Stimulated activated effector memory CD8-positive, alpha-beta T cell treated with anti-CD3 and anti-CD28 coated beads, Interleukin-12 subunit alpha, Interleukin-12 subunit beta, amount 100 ng/mL, for 72 hours (primary cell): ENCODE measurements around the gene ZNF169.
A peak's percentile ranks its signal among the peaks of the same experiment; 100 is the strongest.
"Not testable (repeated sequence)": the region's sequence is repeated elsewhere in the genome, so short reads cannot be mapped to it uniquely, and the experiment has no call there.

Experiments
- ATAC-seq: fragments of 150-1000 bp; cut with Tn5 transposase; 2 replicates; pipeline ENCODE4 v1.10.0; 2021
- DNase-seq, 2 donors: peaks; one replicate each; pipeline ENCODE4 v3.0.0; 2021 to 2022; ENCODE audit warnings: low spot score in 2 of 2
- H3K27ac Mint-ChIP-seq: one replicate; pipeline ENCODE4 v1.8.0; 2022; ENCODE audit warnings: mild to moderate bottlenecking, mixed read lengths
- H3K36me3 Mint-ChIP-seq: one replicate; pipeline ENCODE4 v1.8.0; 2022; ENCODE audit warnings: mild to moderate bottlenecking, mixed read lengths
- H3K4me1 Mint-ChIP-seq: one replicate; pipeline ENCODE4 v1.8.0; 2022; ENCODE audit warnings: mixed read lengths
- H3K4me3 Mint-ChIP-seq: one replicate; pipeline ENCODE4 v1.8.0; 2022; ENCODE audit warnings: mild to moderate bottlenecking, mixed read lengths
- H3K9me3 Mint-ChIP-seq: one replicate; pipeline ENCODE4 v1.8.0; 2022; ENCODE audit warnings: mixed read lengths

The ZNF169 gene

GRCh38 chr9:94270009-94270408 lies 10.9 kb downstream of the ZNF169 start:
- no peak for ATAC-seq
- no peak overlapping the region for H3K27ac Mint-ChIP-seq
- no peak overlapping the region for H3K4me3 Mint-ChIP-seq

DNA sequence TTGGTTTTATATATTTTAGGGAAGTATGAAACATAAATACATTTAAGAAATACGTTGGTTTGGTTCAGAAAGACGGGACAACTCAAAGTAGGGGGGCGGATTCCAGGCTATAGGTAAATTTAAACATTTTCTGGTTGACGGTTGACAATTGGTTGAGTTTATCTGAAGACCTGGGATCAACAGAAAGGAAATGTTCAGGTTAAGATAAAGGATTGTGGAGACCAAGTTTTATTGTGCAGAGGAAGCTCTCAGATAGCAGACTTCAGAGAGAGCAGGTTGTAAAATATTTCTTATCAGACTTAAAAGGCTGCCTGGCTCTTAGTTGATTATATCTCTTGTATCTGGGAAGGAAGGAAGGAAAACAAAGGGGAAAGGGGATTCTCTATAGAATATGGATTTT lies 17.9 kb downstream of the ZNF169 start:
- H3K4me1 Mint-ChIP-seq: peaks cover 16% of the 10 kb centered on the region
- not testable (repeated sequence) for H3K4me3 Mint-ChIP-seq, ATAC-seq, H3K9me3 Mint-ChIP-seq, DNase-seq, H3K27ac Mint-ChIP-seq
- H3K36me3 Mint-ChIP-seq: peaks cover 51% of the 10 kb centered on the region

More at GRCh38 chr9:94270009-94270408, 10.9 kb downstream of the ZNF169 start:
- H3K36me3 Mint-ChIP-seq: peaks cover 2% of the 10 kb centered on the region
- no peaks in the 10 kb centered on the region for H3K9me3 Mint-ChIP-seq
- DNase-seq: no peak
- H3K4me1 Mint-ChIP-seq: peaks cover 10% of the 10 kb centered on the region

GRCh38 chr9:94277885-94278536 lies 18.9 kb downstream of the ZNF169 start:
- Mint-ChIP-seq H3K36me3 (peaks cover 60% of the 10 kb centered on the region), H3K27ac (peak overlapping the region; percentile 61), H3K4me3 (no peak overlapping the region), H3K9me3 (no peaks in the 10 kb centered on the region), H3K4me1 (peaks cover 7% of the 10 kb centered on the region)
- no peak for DNase-seq
- ATAC-seq: no peak

DNA sequence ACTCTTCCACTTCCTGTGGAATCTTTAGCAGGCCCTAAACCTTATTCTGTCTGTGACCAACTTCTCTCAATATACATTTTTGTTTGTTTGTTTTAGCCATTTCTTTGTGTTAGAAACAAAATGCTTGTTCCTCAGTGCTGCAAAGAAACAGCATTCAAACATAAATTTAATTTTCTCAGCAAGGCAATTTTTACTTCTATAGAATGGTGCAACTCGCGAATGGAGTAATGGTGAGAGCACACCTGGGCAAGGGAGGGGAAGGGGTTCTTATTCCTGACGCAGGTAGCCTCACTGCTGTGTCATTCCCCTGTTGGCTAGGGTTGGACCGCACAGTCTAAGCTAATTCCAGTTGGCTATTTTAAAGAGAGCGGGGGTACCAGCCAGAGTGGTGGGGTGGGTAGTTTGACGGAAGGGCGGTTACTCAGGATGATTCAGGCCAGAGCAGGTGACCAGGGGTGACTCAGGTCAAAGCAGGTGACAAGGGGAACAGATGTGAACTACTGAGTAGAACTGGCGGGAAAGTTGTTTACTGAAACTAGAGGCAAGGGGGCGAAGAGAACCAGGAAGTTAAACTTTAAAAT lies 21.4 kb downstream of the ZNF169 start:
- DNase-seq (no peak), ATAC-seq (no peak)
- peaks cover 83% of the 10 kb centered on the region for H3K36me3 Mint-ChIP-seq
- no peak overlapping the region for H3K27ac Mint-ChIP-seq
- H3K4me1 Mint-ChIP-seq: peaks cover 7% of the 10 kb centered on the region
- H3K9me3 Mint-ChIP-seq: no peaks in the 10 kb centered on the region
- H3K4me3 Mint-ChIP-seq: no peak overlapping the region

DNA sequence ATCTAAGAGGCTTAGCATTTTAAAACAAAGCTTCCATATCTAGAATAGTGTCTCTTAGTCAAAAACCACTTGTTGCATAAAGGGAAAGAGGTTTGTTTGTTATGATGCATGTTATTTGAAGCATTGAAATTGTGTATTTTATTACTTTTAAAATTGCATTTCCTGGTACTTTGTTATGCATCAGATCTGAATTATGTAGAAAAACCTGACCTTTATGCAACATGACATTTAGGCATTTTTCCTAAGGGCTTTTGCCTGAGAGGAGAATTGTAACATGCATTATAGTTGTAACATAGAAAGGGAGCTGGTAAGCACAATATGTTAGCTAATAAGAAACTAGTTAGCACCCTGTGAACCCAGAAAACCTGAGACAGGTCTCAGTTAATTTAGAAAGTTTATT lies 22.0 kb downstream of the ZNF169 start:
- Mint-ChIP-seq H3K27ac (peak overlapping the region; percentile 65), H3K4me1 (peaks cover 7% of the 10 kb centered on the region), H3K4me3 (no peak overlapping the region), H3K9me3 (no peaks in the 10 kb centered on the region), H3K36me3 (peaks cover 87% of the 10 kb centered on the region)
- ATAC-seq (no peak), DNase-seq (no peak)

DNA sequence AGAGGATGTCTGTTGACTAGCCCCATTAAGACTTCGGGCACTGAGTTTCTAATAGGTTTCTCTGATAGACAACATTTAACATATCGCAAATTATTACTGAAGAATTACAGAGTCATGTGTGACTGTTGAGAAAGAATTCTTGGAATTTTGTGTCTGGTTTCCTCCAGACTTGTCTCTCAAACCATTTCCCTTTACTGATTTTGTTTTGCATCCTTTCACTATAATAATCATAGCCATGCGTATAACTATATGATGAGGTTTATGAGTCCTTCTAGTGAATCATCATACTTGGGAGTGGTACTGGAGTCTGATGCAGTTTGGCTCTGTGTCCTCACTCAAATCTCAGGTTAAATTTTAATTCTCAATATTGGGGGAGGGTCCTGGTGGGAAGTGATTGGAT lies 27.0 kb downstream of the ZNF169 start:
- ATAC-seq (no peak), DNase-seq (no peak)
- H3K27ac Mint-ChIP-seq: peak overlapping the region; percentile 54
- H3K36me3 Mint-ChIP-seq: peaks cover 54% of the 10 kb centered on the region
- H3K9me3 Mint-ChIP-seq: no peaks in the 10 kb centered on the region
- no peak overlapping the region for H3K4me3 Mint-ChIP-seq
- H3K4me1 Mint-ChIP-seq: peaks cover 11% of the 10 kb centered on the region

- Mint-ChIP-seq H3K4me1 (peaks cover 11% of the 10 kb centered on the region), H3K36me3 (peaks cover 40% of the 10 kb centered on the region), H3K4me3 (no peak overlapping the region), H3K27ac (no peak overlapping the region), H3K9me3 (no peaks in the 10 kb centered on the region)
- ATAC-seq (no peak), DNase-seq (no peak)
Measured at GRCh38 chr9:94287877-94288513, 28.9 kb downstream of the ZNF169 start.

- no peak for DNase-seq
- Mint-ChIP-seq H3K4me1 (peaks cover 11% of the 10 kb centered on the region), H3K36me3 (peaks cover 43% of the 10 kb centered on the region), H3K4me3 (no peak overlapping the region), H3K27ac (no peak overlapping the region), H3K9me3 (no peaks in the 10 kb centered on the region)
- ATAC-seq: no peak
Measured at GRCh38 chr9:94289691-94290090, 30.6 kb downstream of the ZNF169 start.

DNA sequence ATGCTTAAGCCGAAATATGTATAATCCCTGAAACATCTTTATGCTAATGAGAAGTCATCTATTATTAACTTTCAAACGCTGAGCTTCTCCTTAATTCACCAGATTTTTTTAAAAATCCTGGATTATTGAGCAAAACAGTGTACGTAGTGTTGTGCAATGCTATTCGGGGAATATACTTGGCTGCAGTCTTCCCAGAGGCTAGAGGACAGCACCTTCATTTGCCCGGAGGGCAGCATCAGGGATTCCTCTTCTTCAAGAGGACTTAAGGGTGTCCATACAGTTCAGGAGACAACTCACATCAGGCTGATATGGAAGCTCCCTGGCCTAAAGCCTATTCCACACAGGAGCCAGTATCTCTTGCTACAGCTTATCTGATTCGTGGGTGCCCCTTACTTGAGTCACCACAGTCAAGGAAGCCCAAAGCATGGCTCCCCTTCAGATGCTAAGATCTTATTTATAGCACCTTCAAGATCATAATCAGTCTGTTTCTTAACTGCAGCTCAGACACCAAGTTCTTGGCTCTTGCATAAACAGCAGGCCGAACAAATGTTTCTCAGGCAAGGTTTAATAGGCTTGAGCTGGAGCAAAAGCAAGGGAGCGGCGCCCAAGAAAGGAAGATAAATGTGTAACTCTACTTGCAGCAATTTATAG lies 40.0 kb downstream of the ZNF169 start:
- H3K36me3 Mint-ChIP-seq: peaks cover 36% of the 10 kb centered on the region
- H3K27ac Mint-ChIP-seq: no peak overlapping the region

GRCh38 chr9:94300470-94301301 lies 41.6 kb downstream of the ZNF169 start:
- Mint-ChIP-seq H3K4me1 (no peaks in the 10 kb centered on the region), H3K36me3 (peaks cover 20% of the 10 kb centered on the region), H3K9me3 (no peaks in the 10 kb centered on the region), H3K27ac (peak overlapping the region; percentile 20), H3K4me3 (no peak overlapping the region)
- no peak for DNase-seq
- peak; percentile 44 for ATAC-seq

More for the DNA sequence above, 40.0 kb downstream of the ZNF169 start:
- DNase-seq: no peak
- Mint-ChIP-seq H3K4me1 (no peaks in the 10 kb centered on the region), H3K9me3 (no peaks in the 10 kb centered on the region), H3K4me3 (no peak overlapping the region)
- no peak for ATAC-seq

GRCh38 chr9:94301583-94301982 lies 42.5 kb downstream of the ZNF169 start:
- ATAC-seq: no peak
- no peak for DNase-seq
- no peak overlapping the region for H3K4me3 Mint-ChIP-seq
- no peaks in the 10 kb centered on the region for H3K9me3 Mint-ChIP-seq
- no peak overlapping the region for H3K27ac Mint-ChIP-seq
- no peaks in the 10 kb centered on the region for H3K4me1 Mint-ChIP-seq
- peaks cover 11% of the 10 kb centered on the region for H3K36me3 Mint-ChIP-seq

GRCh38 chr9:94302426-94302825 lies 43.3 kb downstream of the ZNF169 start:
- H3K36me3 Mint-ChIP-seq: peaks cover 6% of the 10 kb centered on the region
- ATAC-seq: no peak
- no peak overlapping the region for H3K4me3 Mint-ChIP-seq
- no peaks in the 10 kb centered on the region for H3K9me3 Mint-ChIP-seq
- peak overlapping the region; percentile 3 for H3K27ac Mint-ChIP-seq
- DNase-seq: no peak
- H3K4me1 Mint-ChIP-seq: no peaks in the 10 kb centered on the region

DNA sequence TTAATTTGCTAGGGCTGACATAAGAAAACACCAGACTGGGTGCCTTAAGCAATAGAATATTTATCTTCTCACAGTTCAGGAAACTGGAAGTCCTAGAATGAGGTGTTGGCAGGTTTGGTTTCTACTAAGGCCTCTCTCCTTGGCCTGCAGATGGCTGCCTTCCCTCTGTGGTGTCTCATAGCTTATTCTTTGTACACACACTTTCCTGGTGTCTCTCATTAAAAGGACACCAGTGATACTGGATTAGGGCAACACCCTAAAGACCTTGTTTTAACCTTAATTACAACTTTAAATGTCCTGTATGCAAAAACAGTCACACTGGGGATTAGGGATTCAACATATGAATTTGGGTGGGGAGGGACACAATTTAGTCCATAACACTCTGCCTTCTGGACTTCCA lies 44.2 kb downstream of the ZNF169 start:
- no peaks in the 10 kb centered on the region for H3K4me1 Mint-ChIP-seq
- H3K27ac Mint-ChIP-seq: no peak overlapping the region
- H3K9me3 Mint-ChIP-seq: no peaks in the 10 kb centered on the region
- no peak for ATAC-seq
- H3K36me3 Mint-ChIP-seq: no peaks in the 10 kb centered on the region
- no peak overlapping the region for H3K4me3 Mint-ChIP-seq
- no peak for DNase-seq

DNA sequence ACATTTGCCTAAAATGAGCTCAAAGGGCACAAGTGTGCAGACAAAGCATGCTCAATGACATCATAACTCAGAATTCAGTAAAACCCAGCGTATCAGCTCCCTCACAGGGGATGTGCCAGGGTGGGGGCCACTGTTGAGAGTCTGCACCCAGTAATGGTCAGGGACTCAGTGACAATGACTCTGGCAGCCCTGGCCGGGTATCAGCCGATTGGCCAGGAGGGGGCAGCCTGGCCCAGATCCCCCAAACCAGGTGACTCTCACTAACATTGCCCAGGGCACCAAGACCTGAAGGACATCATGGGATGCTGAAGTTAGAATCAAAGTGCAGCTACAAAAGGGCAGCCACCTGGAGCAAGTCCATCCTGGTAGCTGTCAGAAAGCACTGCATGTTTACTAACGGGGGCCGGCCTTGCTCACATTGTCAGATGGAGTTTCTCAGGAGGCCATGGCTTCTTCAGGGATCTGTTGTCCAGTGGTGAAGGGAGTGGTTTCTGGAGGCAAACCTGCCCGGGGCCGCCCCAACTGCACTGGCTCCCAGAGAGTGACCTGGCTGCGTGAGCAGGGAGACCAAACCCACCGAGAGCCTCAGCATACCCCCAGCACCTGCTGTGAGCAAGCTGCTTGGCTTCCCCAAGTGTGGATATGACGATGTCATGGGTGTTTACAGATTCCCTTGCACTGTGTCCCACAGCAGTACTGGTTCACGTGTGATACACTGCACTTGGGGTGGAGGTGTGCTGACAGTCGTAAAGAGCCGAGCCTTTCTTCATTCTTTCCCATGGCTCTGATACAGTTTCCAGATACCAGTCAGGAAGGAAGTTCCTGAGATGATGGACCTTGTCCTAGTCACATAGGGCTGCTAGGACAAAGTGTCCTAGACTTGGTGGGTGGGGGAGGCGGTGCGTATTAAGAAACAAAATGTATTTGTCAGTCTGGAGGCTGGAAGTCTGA lies 56.2 kb downstream of the ZNF169 start:
- not testable (repeated sequence) for H3K36me3 Mint-ChIP-seq, H3K4me1 Mint-ChIP-seq, H3K9me3 Mint-ChIP-seq, DNase-seq, H3K27ac Mint-ChIP-seq, H3K4me3 Mint-ChIP-seq
- peak; percentile 69 for ATAC-seq
